ENCODE measurements around the gene PALM.

- TF ChIP-seq CTCF (IDR thresholded peaks at IDR 0.05) (no peak), EZH2 (IDR thresholded peaks at IDR 0.05) (no peak)
These were observed 73.6 kb downstream of the PALM start for GRCh38 chr19:782185-782877.
